Measurements from ENCODE around the gene SLX4IP.

The SLX4IP gene

GRCh38 chr20:10527781-10528180, 92.7 kb downstream of the SLX4IP start:
- DNase-seq (ENCODE audit: low spot score in 2 of 2) (no peak), ATAC-seq (no peak)
- peaks cover 15% of the 10 kb centered on the region for H3K4me1 Mint-ChIP-seq
- H3K9me3 Mint-ChIP-seq = no peaks in the 10 kb centered on the region
- H3K4me3 Mint-ChIP-seq = no peak overlapping the region
- H3K36me3 Mint-ChIP-seq = peaks cover 6% of the 10 kb centered on the region
- no peak overlapping the region for H3K27ac Mint-ChIP-seq

- Mint-ChIP-seq H3K27ac (no peak overlapping the region), H3K9me3 (no peaks in the 10 kb centered on the region), H3K4me3 (no peak overlapping the region), H3K4me1 (peaks cover 10% of the 10 kb centered on the region), H3K36me3 (peaks cover 3% of the 10 kb centered on the region)
- ATAC-seq = no peak
- no peak for DNase-seq (ENCODE audit: low spot score in 2 of 2)
These were observed 95.8 kb downstream of the SLX4IP start for GRCh38 chr20:10530883-10531282.

GRCh38 chr20:10531848-10532247, 96.7 kb downstream of the SLX4IP start:
- no peaks in the 10 kb centered on the region for H3K36me3 Mint-ChIP-seq
- peaks cover 7% of the 10 kb centered on the region for H3K4me1 Mint-ChIP-seq
- no peak for ATAC-seq

GRCh38 chr20:10532361-10532760, 97.3 kb downstream of the SLX4IP start:
- Mint-ChIP-seq H3K27ac (no peak overlapping the region), H3K9me3 (no peaks in the 10 kb centered on the region), H3K36me3 (no peaks in the 10 kb centered on the region), H3K4me1 (peaks cover 7% of the 10 kb centered on the region), H3K4me3 (no peak overlapping the region)
- ATAC-seq (no peak), DNase-seq (ENCODE audit: low spot score in 2 of 2) (no peak)

More at GRCh38 chr20:10531848-10532247, 96.7 kb downstream of the SLX4IP start:
- Mint-ChIP-seq H3K27ac (no peak overlapping the region), H3K4me3 (no peak overlapping the region), H3K9me3 (no peaks in the 10 kb centered on the region)
- no peak for DNase-seq (ENCODE audit: low spot score in 2 of 2)

GRCh38 chr20:10536531-10536930, 101.4 kb downstream of the SLX4IP start:
- Mint-ChIP-seq H3K4me1 (peaks cover 13% of the 10 kb centered on the region), H3K27ac (no peak overlapping the region), H3K9me3 (no peaks in the 10 kb centered on the region), H3K4me3 (no peak overlapping the region), H3K36me3 (no peaks in the 10 kb centered on the region)
- no peak for ATAC-seq
- no peak for DNase-seq (ENCODE audit: low spot score in 2 of 2)

- no peak overlapping the region for H3K27ac Mint-ChIP-seq
- peaks cover 12% of the 10 kb centered on the region for H3K4me1 Mint-ChIP-seq
- H3K9me3 Mint-ChIP-seq = no peaks in the 10 kb centered on the region
- no peak for DNase-seq (ENCODE audit: low spot score in 2 of 2)
- ATAC-seq = no peak
- H3K36me3 Mint-ChIP-seq = no peaks in the 10 kb centered on the region
- no peak overlapping the region for H3K4me3 Mint-ChIP-seq
These were observed 102.9 kb downstream of the SLX4IP start for GRCh38 chr20:10537850-10538480.

GRCh38 chr20:10538768-10539167, 103.7 kb downstream of the SLX4IP start:
- Mint-ChIP-seq H3K27ac (no peak overlapping the region), H3K4me3 (no peak overlapping the region), H3K9me3 (no peaks in the 10 kb centered on the region), H3K36me3 (no peaks in the 10 kb centered on the region), H3K4me1 (peaks cover 16% of the 10 kb centered on the region)
- ATAC-seq (no peak), DNase-seq (ENCODE audit: low spot score in 2 of 2) (no peak)

- Mint-ChIP-seq H3K27ac (peak overlapping the region; percentile 9), H3K4me3 (no peak overlapping the region), H3K9me3 (no peaks in the 10 kb centered on the region), H3K4me1 (peaks cover 16% of the 10 kb centered on the region), H3K36me3 (no peaks in the 10 kb centered on the region)
- no peak for DNase-seq (ENCODE audit: low spot score in 2 of 2)
- ATAC-seq = no peak
These were observed 104.9 kb downstream of the SLX4IP start for GRCh38 chr20:10539818-10540553.

GRCh38 chr20:10540636-10541493, 105.8 kb downstream of the SLX4IP start:
- no peak for DNase-seq (ENCODE audit: low spot score in 2 of 2)
- H3K27ac Mint-ChIP-seq = peak overlapping the region; percentile 9
- H3K9me3 Mint-ChIP-seq = no peaks in the 10 kb centered on the region
- ATAC-seq = no peak
- H3K4me1 Mint-ChIP-seq = peaks cover 16% of the 10 kb centered on the region
- no peaks in the 10 kb centered on the region for H3K36me3 Mint-ChIP-seq
- H3K4me3 Mint-ChIP-seq = no peak overlapping the region

GRCh38 chr20:10541668-10542411, 106.7 kb downstream of the SLX4IP start:
- Mint-ChIP-seq H3K4me1 (peaks cover 16% of the 10 kb centered on the region), H3K9me3 (no peaks in the 10 kb centered on the region), H3K27ac (no peak overlapping the region), H3K4me3 (no peak overlapping the region), H3K36me3 (no peaks in the 10 kb centered on the region)
- DNase-seq (ENCODE audit: low spot score in 2 of 2) (no peak), ATAC-seq (no peak)

GRCh38 chr20:10542442-10542841, 107.3 kb downstream of the SLX4IP start:
- Mint-ChIP-seq H3K4me3 (no peak overlapping the region), H3K36me3 (no peaks in the 10 kb centered on the region), H3K9me3 (no peaks in the 10 kb centered on the region), H3K27ac (peak overlapping the region; percentile 4), H3K4me1 (peaks cover 16% of the 10 kb centered on the region)
- DNase-seq (ENCODE audit: low spot score in 2 of 2) = no peak
- ATAC-seq = no peak

- no peaks in the 10 kb centered on the region for H3K36me3 Mint-ChIP-seq
- ATAC-seq (no peak), DNase-seq (ENCODE audit: low spot score in 2 of 2) (no peak)
- no peak overlapping the region for H3K4me3 Mint-ChIP-seq
- no peaks in the 10 kb centered on the region for H3K9me3 Mint-ChIP-seq
- peaks cover 16% of the 10 kb centered on the region for H3K4me1 Mint-ChIP-seq
- H3K27ac Mint-ChIP-seq = no peak overlapping the region
These were observed 108.4 kb downstream of the SLX4IP start for GRCh38 chr20:10543480-10543879.

GRCh38 chr20:10547276-10548114, 112.4 kb downstream of the SLX4IP start:
- DNase-seq (ENCODE audit: low spot score in 2 of 2) (no peak), ATAC-seq (no peak)
- Mint-ChIP-seq H3K36me3 (no peaks in the 10 kb centered on the region), H3K4me3 (no peak overlapping the region), H3K27ac (no peak overlapping the region), H3K4me1 (peaks cover 30% of the 10 kb centered on the region), H3K9me3 (no peaks in the 10 kb centered on the region)

- DNase-seq (ENCODE audit: low spot score in 2 of 2) = no peak
- Mint-ChIP-seq H3K9me3 (no peaks in the 10 kb centered on the region), H3K4me3 (no peak overlapping the region), H3K4me1 (peaks cover 26% of the 10 kb centered on the region), H3K27ac (no peak overlapping the region), H3K36me3 (no peaks in the 10 kb centered on the region)
- no peak for ATAC-seq
These were observed 114.4 kb downstream of the SLX4IP start for GRCh38 chr20:10549511-10549910.

Measured in stimulated activated effector memory CD8-positive, alpha-beta T cell treated with anti-CD3 and anti-CD28 coated beads, Interleukin-12 subunit alpha, Interleukin-12 subunit beta, amount 100 ng/mL, for 72 hours (primary cell).